GM23248 (cell line): ENCODE data around the gene IL17RC.

Experiments
- EZH2 ChIP-seq: fragments of 200-600 bp; sonication (generic); IDR thresholded peaks from 2 replicates; pipeline ENCODE4 v1.6.1; 2018; ENCODE audit warnings: antibody characterized with exemption, mild to moderate bottlenecking; ENCODE audit not compliant: insufficient read depth, poor library complexity, severe bottlenecking
- EZH2phosphoT487 ChIP-seq: fragments of 200-600 bp; sonication (generic); IDR thresholded peaks from 2 replicates; pipeline ENCODE4 v1.6.1; 2018; ENCODE audit warnings: antibody characterized with exemption, moderate library complexity, mild to moderate bottlenecking, low read depth; ENCODE audit not compliant: insufficient read depth

DNA sequence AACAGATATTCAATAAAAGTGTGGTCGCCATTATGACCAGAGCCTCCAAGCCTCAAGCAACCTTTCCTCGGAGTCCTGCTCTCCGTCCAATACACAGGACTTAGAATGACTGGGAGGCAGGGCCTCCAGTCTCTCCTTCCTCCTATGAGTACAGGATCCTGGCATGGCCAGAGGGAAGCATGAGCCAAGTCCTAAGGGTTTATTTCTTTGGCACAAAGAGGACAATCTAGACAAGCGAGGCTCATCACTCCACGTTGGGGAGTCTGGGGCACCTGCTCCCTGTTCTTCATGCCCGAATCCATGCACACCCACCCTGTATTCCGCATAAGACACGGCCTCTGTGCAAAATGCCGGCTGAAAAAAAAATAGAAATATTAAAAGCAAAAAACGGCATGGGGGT is 28.5 kb downstream of the IL17RC start:
- TF ChIP-seq EZH2phosphoT487 (no peak), EZH2 (no peak)
